GM18867 (cell line): ENCODE data around the gene TMEM182.

Experiments used
- ATAC-seq: cut with Tn5 transposase; IDR thresholded peaks from one replicate; pipeline ENCODE4 v1.9.1; 2021; ENCODE audit warnings: mild to moderate bottlenecking, moderate library complexity; ENCODE audit not compliant: unreplicated experiment

The TMEM182 gene

DNA sequence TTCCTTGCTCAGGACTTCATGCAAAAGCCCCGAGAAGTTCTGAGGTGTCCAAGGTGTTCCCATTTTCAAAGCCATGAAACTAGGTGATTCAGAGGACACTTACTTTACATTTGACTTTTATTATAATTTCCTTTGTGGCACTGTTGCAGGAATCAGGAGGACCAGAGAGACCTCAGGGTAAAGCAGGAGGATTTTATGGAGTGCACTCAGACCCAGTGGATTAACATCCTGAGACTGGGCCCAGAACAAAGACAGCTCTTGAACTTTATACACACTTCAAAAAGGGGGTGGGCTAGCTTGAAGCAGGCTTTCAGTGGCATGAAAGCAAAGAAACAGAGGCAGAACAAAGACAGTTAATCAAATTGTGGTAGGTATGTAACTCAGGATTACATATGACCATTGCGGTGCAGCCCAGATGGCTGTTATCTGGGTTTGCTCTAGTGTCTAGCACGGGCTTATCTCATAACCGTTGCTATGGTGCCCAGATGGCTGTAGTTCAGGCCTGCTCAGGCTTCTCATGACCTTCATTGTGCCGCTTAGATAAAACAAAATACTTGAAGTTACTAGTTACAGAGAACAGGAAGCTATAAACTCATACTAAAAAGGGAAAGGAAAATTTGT lies 39.4 kb downstream of the TMEM182 start:
- ATAC-seq = no peak

DNA sequence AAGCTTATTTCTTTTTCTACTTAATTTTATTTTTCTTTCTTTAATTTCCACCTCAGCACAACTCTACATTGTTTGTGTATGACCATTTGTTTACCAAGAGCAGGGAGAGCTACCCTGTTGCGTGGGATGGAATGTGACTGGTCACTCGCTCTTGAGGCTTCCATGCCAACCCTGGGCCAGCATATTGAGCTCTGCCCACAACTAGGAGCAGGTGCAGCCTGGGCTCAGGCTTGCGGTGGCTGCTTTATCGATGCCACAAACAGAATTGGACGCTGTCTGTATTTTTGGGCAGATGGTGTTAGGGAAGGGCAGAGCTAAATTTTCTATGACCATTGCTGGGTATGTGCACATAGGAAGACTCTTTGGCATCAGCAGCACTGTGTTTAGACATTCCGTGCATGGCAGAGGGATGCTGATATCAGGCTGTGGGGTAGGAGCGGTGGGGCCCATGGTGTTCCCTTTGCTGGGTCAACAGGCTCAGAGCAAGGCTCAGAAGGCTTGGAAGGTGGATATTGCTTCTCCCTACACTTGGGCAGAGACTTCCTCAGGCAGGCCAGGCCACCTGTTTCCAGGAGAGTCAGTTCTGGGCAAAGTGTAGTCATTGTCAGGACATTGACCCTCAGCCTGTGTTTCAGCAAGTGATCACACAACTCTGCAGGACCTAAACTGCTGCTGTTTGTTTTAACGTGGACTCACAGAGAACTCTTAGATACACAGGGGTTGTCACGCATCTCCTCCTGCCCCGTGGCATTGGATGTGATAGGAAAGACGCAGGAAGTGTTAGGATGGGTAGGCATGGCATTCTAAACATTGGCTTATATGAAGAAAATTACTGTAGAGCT lies 40.2 kb downstream of the TMEM182 start:
- no peak for ATAC-seq

- ATAC-seq = no peak
Measured at GRCh38 chr2:102803041-102803896, 41.4 kb downstream of the TMEM182 start.

- no peak for ATAC-seq
Measured at GRCh38 chr2:102803897-102804217, 42.0 kb downstream of the TMEM182 start.

- peak; percentile 95 for ATAC-seq
Measured at GRCh38 chr2:102806250-102806837, 44.5 kb downstream of the TMEM182 start.

GRCh38 chr2:102809291-102810189 lies 47.7 kb downstream of the TMEM182 start:
- no peak for ATAC-seq

DNA sequence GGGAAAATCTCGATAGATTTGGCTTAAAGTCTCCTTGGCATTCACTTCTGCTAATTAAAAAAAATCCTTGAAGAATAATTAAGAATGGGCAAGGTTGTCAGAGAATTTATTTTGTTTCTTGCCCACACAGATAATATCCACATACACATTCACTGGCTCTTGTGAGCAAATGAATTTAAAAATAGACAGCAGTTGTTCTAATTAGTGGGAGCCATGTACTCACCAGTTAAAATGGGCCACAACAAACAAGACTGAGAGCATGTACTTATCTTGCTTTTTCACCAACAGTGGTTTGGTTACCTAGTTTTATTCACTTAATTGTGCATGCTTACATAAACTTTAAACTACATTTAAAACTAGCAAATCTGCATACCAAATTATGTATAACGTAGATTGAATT lies 53.5 kb downstream of the TMEM182 start:
- no peak for ATAC-seq

DNA sequence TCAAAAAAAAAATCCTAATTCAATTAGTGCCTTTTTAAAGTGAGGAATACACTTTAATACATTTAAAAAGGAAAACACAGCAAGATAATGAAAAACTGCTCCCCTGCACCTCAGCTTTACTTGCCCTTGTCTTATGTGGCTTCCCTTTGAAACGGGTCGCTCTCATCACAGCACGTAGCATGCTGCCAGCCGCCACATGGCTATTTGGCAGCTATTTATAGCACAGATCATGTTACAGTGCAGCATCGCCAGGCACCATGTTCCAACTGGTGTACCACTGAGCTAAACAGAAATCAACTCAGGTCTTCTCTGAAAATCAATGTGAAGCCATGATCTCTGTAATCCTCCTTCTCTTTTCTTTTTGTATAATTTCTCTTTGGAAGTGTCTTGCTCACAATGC lies 65.1 kb downstream of the TMEM182 start:
- ATAC-seq = no peak

DNA sequence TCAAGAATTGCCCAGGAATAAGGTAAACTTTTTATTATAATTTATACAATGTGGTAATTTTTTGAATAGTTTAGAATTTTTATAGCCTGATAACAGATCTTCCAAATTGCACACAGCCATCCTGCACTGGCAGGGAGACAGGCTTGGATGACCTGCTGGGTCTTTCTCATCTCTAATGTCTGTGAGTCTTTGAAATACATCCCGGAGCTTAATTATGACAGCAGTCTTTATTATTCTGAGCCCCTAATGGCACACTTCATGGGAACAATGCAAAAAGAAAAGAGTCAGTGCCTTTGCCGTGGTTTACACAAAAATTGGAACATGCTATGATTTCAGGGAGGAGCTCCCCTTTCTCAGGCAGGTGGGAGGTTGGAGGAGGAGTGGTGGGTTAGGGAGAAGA lies 71.0 kb downstream of the TMEM182 start:
- ATAC-seq = no peak

DNA sequence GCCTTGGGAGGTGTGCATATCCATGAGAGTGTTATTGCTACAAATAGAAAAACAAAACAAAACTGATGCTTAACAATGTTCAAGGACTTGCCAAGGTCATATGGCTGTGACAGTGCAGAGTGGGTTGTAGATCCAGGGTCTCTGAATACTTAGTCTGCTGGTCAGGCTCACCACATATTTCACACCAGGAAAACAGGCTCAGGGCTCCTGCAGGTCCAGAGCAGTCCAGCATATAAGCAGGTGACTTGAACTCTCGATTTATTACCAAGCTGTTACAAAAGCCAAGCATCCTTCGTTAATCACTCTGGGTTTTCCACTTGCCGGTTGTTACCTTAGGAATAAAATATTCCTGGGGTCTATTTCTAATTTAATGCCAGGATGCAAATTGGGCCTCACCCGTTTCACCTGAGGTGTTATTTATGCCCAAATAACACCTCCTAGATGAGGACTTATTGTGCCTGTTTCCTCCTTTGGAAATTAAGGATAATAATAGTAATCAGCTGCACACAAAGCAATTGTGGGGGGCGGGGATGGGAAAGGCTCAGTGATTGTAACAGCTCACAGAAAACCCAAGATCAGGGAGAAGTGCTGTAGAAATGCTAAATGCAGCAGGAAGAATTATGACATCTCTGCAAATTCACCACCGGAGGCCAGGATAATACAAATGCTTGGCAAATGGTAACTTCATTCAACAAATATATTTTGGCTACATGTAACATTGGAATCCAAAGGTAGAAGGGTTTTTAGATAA lies 72.9 kb downstream of the TMEM182 start:
- no peak for ATAC-seq

DNA sequence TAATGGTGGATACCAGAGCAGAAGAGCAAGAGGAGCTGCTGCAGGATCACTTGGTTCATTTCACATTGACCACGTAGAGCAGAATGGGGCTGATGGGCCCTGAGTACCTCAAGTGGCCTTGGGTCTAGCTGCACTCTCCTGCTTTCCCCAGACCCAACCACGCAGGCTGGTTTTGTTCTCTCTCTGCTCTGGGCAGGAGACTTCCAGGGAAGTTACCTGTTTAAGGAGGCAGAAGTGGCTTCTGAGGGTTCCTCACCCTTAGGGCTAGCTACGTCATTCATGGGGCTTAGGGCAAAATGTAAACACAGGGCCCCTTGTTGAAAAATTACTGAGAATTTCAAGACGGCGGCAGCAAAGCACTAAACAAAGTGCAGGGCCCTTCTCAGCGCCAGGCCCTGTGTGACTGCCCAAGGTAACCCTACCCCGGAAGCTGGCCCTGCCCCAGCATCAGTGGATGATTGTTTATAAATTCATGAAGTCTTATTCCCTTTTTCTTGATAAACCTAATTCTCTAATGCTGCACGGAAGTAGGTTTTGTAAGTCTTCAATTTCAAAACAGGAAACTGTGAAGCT lies 75.9 kb downstream of the TMEM182 start:
- ATAC-seq = no peak

- ATAC-seq = no peak
Measured at GRCh38 chr2:102839668-102840388, 78.0 kb downstream of the TMEM182 start.

GRCh38 chr2:102841107-102841840 lies 79.4 kb downstream of the TMEM182 start:
- peak; percentile 88 for ATAC-seq

GRCh38 chr2:102843764-102844443 lies 82.1 kb downstream of the TMEM182 start:
- ATAC-seq = no peak

DNA sequence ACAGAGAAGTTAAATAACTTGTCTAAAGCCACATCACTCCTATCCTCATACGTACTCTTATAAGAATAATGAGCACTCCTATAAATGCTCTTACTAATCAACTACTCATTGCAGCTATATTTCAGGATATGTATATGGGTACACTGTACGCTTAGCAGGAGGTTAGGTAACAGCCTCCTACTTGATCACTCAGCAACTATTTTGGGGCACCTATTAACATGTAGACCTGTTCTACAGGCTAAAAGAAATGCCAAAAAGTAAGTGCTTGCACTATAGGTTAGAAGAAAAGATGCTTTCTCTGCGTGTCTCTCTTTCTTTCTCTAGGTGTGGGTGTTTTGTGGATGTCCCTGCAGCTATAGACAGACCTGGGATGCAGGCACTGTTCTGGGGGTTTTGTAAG lies 83.1 kb downstream of the TMEM182 start:
- no peak for ATAC-seq

DNA sequence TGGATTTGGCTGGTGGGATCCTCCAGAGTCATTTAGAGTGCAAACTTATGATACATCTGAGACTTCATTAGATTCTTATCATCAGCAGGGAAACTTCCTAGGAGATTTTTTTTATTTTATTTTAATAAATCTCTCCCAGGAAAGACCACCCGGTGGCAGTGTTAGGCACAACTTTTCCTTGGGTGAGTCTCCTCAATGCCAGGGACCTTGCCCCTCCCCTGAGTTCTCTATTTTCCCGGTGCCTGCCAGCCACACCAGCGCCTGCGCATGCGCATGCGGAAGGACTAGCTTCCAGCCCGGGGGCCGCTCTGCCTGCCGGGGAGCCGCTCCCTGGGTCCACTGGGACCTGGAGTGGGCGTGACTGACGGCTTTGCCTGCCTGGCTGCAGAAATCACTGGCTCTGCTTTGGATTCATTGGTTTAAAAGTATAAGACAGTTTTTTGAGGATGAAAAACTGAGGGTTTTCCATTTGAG lies 86.6 kb downstream of the TMEM182 start:
- ATAC-seq = no peak

DNA sequence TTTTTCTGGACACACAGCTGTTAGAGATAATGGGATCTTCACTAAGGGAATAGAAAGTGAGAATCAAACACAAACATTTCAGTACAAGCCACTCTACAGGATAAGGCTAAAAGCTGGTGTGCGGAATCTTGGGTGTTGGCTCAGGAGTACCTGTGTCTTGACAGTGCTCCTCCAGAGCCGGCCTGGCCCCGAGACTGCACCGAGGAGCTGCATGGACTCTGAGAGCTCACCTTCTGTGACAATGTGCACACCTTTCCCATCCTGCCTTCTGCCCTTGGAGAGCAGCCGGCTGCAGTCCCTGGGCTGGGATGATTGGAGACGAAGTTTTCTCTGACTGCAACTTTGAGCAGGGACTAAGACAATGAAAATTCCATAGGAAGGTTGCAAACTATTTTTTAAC lies 89.1 kb downstream of the TMEM182 start:
- no peak for ATAC-seq
